Mesenchymal stem cell (in vitro differentiated cells and primary cell): ENCODE measurements around the gene SYNPO.

Experiments used
- DNase-seq: peaks from one replicate; pipeline ENCODE4 v3.0.0-alpha.2; 2013
- H2AFZ ChIP-seq: one replicate; pipeline ENCODE4 v1.6.1; 2013; ENCODE audit warnings: low read depth, mild to moderate bottlenecking, control low read depth, inconsistent platforms, low read length, moderate library complexity
- H2AK5ac ChIP-seq: 2 replicates; pipeline ENCODE4 v1.6.1; 2013; ENCODE audit warnings: low read length, moderate library complexity, mild to moderate bottlenecking, inconsistent platforms; ENCODE audit not compliant: severe bottlenecking
- H2BK120ac ChIP-seq: one replicate; pipeline ENCODE4 v1.6.1; 2013; ENCODE audit warnings: low read depth, mild to moderate bottlenecking, inconsistent platforms, low read length, moderate library complexity
- H2BK12ac ChIP-seq, 2 experiments: one replicate each; pipeline ENCODE4 v1.6.1; 2013; ENCODE audit warnings: inconsistent platforms in 2 of 2, low read length in 2 of 2, mild to moderate bottlenecking in 2 of 2, moderate library complexity in 2 of 2, control low read depth in 1 of 2
- H2BK15ac ChIP-seq: one replicate; pipeline ENCODE4 v1.6.1; 2013; ENCODE audit warnings: mild to moderate bottlenecking, low read depth, inconsistent platforms; ENCODE audit not compliant: poor library complexity, severe bottlenecking
- H2BK5ac ChIP-seq: 2 replicates; pipeline ENCODE4 v1.6.1; 2013; ENCODE audit warnings: low read depth, mild to moderate bottlenecking, low read length, control low read depth, inconsistent platforms; ENCODE audit not compliant: poor library complexity, severe bottlenecking
- H3K14ac ChIP-seq, 2 experiments: one replicate each; pipeline ENCODE4 v1.6.1; 2013; ENCODE audit warnings: inconsistent platforms in 2 of 2, low read length in 2 of 2, control low read depth in 1 of 2, mild to moderate bottlenecking in 1 of 2, moderate library complexity in 1 of 2
- H3K18ac ChIP-seq, 2 experiments: one replicate each; pipeline ENCODE4 v1.6.1; 2013; ENCODE audit warnings: inconsistent platforms in 2 of 2, low read length in 2 of 2, control low read depth in 1 of 2, low read depth in 1 of 2, mild to moderate bottlenecking in 1 of 2
- H3K23ac ChIP-seq, 2 experiments: one replicate each; pipeline ENCODE4 v1.6.1; 2013; ENCODE audit warnings: inconsistent platforms in 2 of 2, low read length in 2 of 2, mild to moderate bottlenecking in 2 of 2, moderate library complexity in 2 of 2, control low read depth in 1 of 2
- H3K27ac ChIP-seq: 2 replicates; pipeline ENCODE4 v1.5.1; 2013; ENCODE audit warnings: mild to moderate bottlenecking, moderate library complexity, low read length, control low read depth, inconsistent platforms; ENCODE audit not compliant: poor library complexity, severe bottlenecking
- H3K27me3 ChIP-seq, 2 experiments: 2 replicates each; pipeline versions ENCODE4 v1.6.1 to v1.7.0; 2013; ENCODE audit warnings: low read length in 2 of 2, mild to moderate bottlenecking in 2 of 2, moderate library complexity in 2 of 2, control low read depth in 1 of 2, inconsistent platforms in 1 of 2; ENCODE audit not compliant: control insufficient read depth in 1 of 2, insufficient read depth in 1 of 2
- H3K36me3 ChIP-seq, 2 experiments: 2 replicates each; pipeline versions ENCODE4 v1.6.1 to v1.7.0; 2013; ENCODE audit warnings: low read length in 2 of 2, control low read depth in 1 of 2, inconsistent platforms in 1 of 2, low read depth in 1 of 2, mild to moderate bottlenecking in 1 of 2; ENCODE audit not compliant: insufficient read depth in 2 of 2, control insufficient read depth in 1 of 2
- H3K4ac ChIP-seq, 2 experiments: one replicate each; pipeline ENCODE4 v1.6.1; 2013; ENCODE audit warnings: inconsistent platforms in 2 of 2, low read length in 2 of 2, mild to moderate bottlenecking in 2 of 2, moderate library complexity in 2 of 2, control low read depth in 1 of 2, low read depth in 1 of 2
- H3K4me1 ChIP-seq: 2 replicates; pipeline ENCODE4 v1.6.1; 2013; ENCODE audit warnings: low read depth, low read length, control low read depth; ENCODE audit not compliant: control insufficient read depth, insufficient read depth
- H3K4me2 ChIP-seq: 2 replicates; pipeline ENCODE4 v1.6.1; 2013; ENCODE audit warnings: low read length, mild to moderate bottlenecking, inconsistent platforms; ENCODE audit not compliant: poor library complexity, severe bottlenecking
- H3K4me3 ChIP-seq, 2 experiments: 2 replicates each; pipeline versions ENCODE4 v1.5.1 to v1.7.0; 2013; ENCODE audit warnings: low read length in 2 of 2, mild to moderate bottlenecking in 2 of 2, control low read depth in 1 of 2, low read depth in 1 of 2; ENCODE audit not compliant: insufficient read depth in 1 of 2
- H3K79me1 ChIP-seq: replicated peaks from 2 replicates; pipeline ENCODE4 v1.6.1; 2013; ENCODE audit warnings: mild to moderate bottlenecking, control low read depth, low read length, inconsistent platforms; ENCODE audit not compliant: poor library complexity, severe bottlenecking
- H3K9ac ChIP-seq: 2 replicates; pipeline ENCODE4 v1.7.0; 2013; ENCODE audit warnings: mild to moderate bottlenecking, low read length, moderate library complexity
- H3K9me3 ChIP-seq: 2 replicates; pipeline ENCODE4 v1.7.0; 2013; ENCODE audit warnings: mild to moderate bottlenecking, low read length; ENCODE audit not compliant: control insufficient read depth
- H4K8ac ChIP-seq: one replicate; pipeline ENCODE4 v1.6.1; 2013; ENCODE audit warnings: inconsistent platforms, mild to moderate bottlenecking, low read length, moderate library complexity
- H4K91ac ChIP-seq: one replicate; pipeline ENCODE4 v1.6.1; 2013; ENCODE audit warnings: mild to moderate bottlenecking, low read length, inconsistent platforms
- WGBS: methylation state at CpG from one replicate; pipeline ENCODE4 v1.1.7; 2013; ENCODE audit warnings: mixed read lengths; 5-methylcytosine and 5-hydroxymethylcytosine counted together

SYNPO gene

DNA sequence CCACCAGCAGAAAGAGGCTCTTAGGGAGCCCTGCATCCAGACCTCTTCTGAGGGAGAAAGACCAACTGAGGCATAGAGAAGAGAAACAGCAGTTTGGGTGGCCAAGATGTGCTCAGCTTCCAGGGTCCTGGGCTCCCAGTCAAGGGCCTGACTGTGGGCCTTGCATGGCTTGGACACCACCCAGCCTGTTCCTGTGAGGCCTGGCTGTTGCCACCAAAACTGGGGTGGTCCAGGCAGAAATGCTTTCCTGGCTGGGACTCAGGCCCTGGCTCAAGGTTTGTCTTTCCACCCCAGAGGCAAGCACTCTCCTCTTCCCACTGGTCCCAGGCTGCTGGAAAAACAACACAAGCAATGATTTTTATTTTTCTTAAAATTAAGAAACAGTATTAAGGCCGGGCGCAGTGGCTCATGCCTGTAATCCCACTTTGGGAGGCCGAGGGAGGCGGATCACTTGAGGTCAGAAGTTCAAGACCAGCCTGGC is 33.9 kb downstream of the SYNPO start:
- Histone ChIP-seq H3K4me2 (peak overlapping the region; percentile 13), H3K18ac (peak overlapping the region; percentile 72 to 86), H3K79me1 (peaks cover 2% of the 10 kb centered on the region), H3K4ac (no peak overlapping the region), H3K27ac (peak overlapping the region; percentile 89), H3K14ac (peak overlapping the region in 1 of 2 experiments; percentile 89), H2AFZ (no peak overlapping the region), H4K8ac (peak overlapping the region; percentile 35), H2AK5ac (peak overlapping the region; percentile 89), H3K9ac (peak overlapping the region; percentile 31), H3K9me3 (no peaks in the 10 kb centered on the region), H3K27me3 (peaks cover 0 to 6% of the 10 kb centered on the region in 2 experiments), H2BK15ac (no peak overlapping the region), H4K91ac (peak overlapping the region; percentile 73), H2BK12ac (peak overlapping the region in 1 of 2 experiments; percentile 68), H2BK120ac (no peak overlapping the region), H3K4me3 (peak overlapping the region in 1 of 2 experiments; percentile 24), H3K36me3 (peaks cover 0 to 7% of the 10 kb centered on the region in 2 experiments), H3K23ac (no peak overlapping the region), H3K4me1 (peaks cover 29% of the 10 kb centered on the region), H2BK5ac (peak overlapping the region; percentile 69)
- DNase-seq: no peak
- WGBS: 97% methylated on average over 4 of the region's 4 CpGs

DNA sequence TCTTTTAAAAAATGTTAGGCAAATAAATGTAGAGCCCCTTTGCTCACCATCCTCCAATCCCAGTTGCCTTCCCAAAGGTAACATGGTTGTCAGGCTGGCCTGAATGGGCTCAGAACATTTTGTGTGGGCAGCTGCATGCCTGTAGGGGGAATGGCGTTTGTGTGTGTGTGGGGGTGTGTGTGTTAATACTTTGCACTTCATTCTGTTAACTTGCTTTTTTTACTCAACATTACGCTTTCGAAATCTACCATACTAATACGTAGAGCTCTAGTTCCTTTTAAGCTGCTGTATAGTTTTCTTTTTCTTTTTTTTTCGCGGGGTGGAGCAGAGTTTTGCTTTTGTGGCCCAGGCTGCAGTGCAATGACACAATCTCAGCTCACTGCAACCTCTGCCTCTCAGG is 34.6 kb downstream of the SYNPO start:
- Histone ChIP-seq H4K91ac (no peak overlapping the region), H2AFZ (no peak overlapping the region), H3K4me1 (peaks cover 29% of the 10 kb centered on the region), H2AK5ac (peak overlapping the region; percentile 83), H3K79me1 (peaks cover 2% of the 10 kb centered on the region), H3K23ac (no peak overlapping the region), H3K9me3 (no peaks in the 10 kb centered on the region), H3K14ac (no peak overlapping the region), H2BK5ac (no peak overlapping the region), H2BK12ac (no peak overlapping the region), H3K4me3 (no peak overlapping the region), H3K27ac (no peak overlapping the region), H2BK15ac (no peak overlapping the region), H3K27me3 (peaks cover 0 to 6% of the 10 kb centered on the region in 2 experiments), H3K4me2 (no peak overlapping the region), H3K36me3 (peaks cover 0 to 7% of the 10 kb centered on the region in 2 experiments), H3K9ac (peak overlapping the region; percentile 31), H3K4ac (no peak overlapping the region), H2BK120ac (no peak overlapping the region), H3K18ac (no peak overlapping the region), H4K8ac (no peak overlapping the region)
- 94% methylated on average over 5 of the region's 6 CpGs for WGBS
- no peak for DNase-seq

GRCh38 chr5:150676578-150676977 is 36.1 kb downstream of the SYNPO start:
- no peak overlapping the region for H2BK15ac ChIP-seq
- no peak overlapping the region for H3K23ac ChIP-seq
- H3K14ac ChIP-seq: no peak overlapping the region
- peaks cover 2% of the 10 kb centered on the region for H3K79me1 ChIP-seq
- no peak overlapping the region for H3K9ac ChIP-seq
- H3K27ac ChIP-seq: no peak overlapping the region
- peaks cover 0 to 7% of the 10 kb centered on the region in 2 experiments for H3K36me3 ChIP-seq
- H4K8ac ChIP-seq: no peak overlapping the region
- 92% methylated on average over 9 of the region's 9 CpGs for WGBS
- no peak overlapping the region for H3K4me3 ChIP-seq
- peaks cover 26% of the 10 kb centered on the region for H3K4me1 ChIP-seq
- H3K4me2 ChIP-seq: no peak overlapping the region
- no peak overlapping the region for H3K18ac ChIP-seq
- H2BK120ac ChIP-seq: no peak overlapping the region
- H3K9me3 ChIP-seq: no peaks in the 10 kb centered on the region
- no peak overlapping the region for H4K91ac ChIP-seq
- no peak for DNase-seq
- H2BK5ac ChIP-seq: no peak overlapping the region
- no peak overlapping the region for H3K4ac ChIP-seq
- no peak overlapping the region for H2BK12ac ChIP-seq
- no peak overlapping the region for H2AK5ac ChIP-seq
- no peaks in the 10 kb centered on the region for H3K27me3 ChIP-seq
- H2AFZ ChIP-seq: no peak overlapping the region

DNA sequence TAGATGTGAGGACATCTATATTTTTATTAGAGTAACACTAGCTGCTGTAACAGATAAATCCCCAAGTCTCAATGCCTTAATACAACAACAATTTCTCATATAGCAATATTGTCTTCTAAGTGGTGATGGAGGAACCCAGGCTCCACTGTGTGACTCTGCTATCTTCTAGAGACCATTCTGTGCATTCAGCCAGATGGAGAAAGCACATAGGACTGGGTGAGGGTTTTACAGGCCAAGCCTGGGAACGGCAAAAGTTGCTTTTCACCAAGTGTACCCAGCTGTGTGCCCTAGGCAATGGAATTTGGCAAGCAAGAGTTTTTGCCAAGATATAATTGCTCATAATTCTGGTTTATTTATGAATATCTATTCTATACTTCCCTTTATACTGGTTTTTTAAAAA is 48.7 kb downstream of the SYNPO start:
- no peak overlapping the region for H2AK5ac ChIP-seq

More for the DNA sequence above, 48.7 kb downstream of the SYNPO start:
- no peak overlapping the region for H3K27ac ChIP-seq
- no peak for DNase-seq
- H2BK120ac ChIP-seq: no peak overlapping the region
- no peak overlapping the region for H4K8ac ChIP-seq
- no peak overlapping the region for H3K18ac ChIP-seq
- no peak overlapping the region for H2BK12ac ChIP-seq
- no peak overlapping the region for H3K23ac ChIP-seq
- no peaks in the 10 kb centered on the region for H3K9me3 ChIP-seq
- WGBS: 100% methylated on average over 1 of the region's 1 CpG
- no peak overlapping the region for H2AFZ ChIP-seq
- no peak overlapping the region for H3K4ac ChIP-seq
- H3K9ac ChIP-seq: no peak overlapping the region
- no peak overlapping the region for H3K4me2 ChIP-seq
- H3K36me3 ChIP-seq: peaks cover 22 to 48% of the 10 kb centered on the region in 2 experiments
- no peak overlapping the region for H2BK5ac ChIP-seq
- no peak overlapping the region for H3K4me3 ChIP-seq
- H3K79me1 ChIP-seq: peaks cover 2% of the 10 kb centered on the region
- H4K91ac ChIP-seq: no peak overlapping the region
- H3K14ac ChIP-seq: no peak overlapping the region
- no peaks in the 10 kb centered on the region for H3K4me1 ChIP-seq
- no peaks in the 10 kb centered on the region for H3K27me3 ChIP-seq
- no peak overlapping the region for H2BK15ac ChIP-seq
